ENCODE results near the gene OR52N1.

OR52N1 gene

GRCh38 chr11:5791165-5791564 lies at the start of gene OR52N1:
Gene OR52N1 (minus strand): TSS chr11:5791265. CDS start chr11:5788816, 2,449 bp downstream.
- DNase-seq: no peak

GRCh38 chr11:5837695-5838094 lies 46.6 kb upstream of the OR52N1 start:
- DNase-seq: no peak

GRCh38 chr11:5833446-5833845 lies 42.4 kb upstream of the OR52N1 start:
- no peak for DNase-seq

- no peak for DNase-seq
Observed at GRCh38 chr11:5831196-5831829, 40.2 kb upstream of the OR52N1 start.

GRCh38 chr11:5818245-5818886 lies 27.3 kb upstream of the OR52N1 start:
- no peak for DNase-seq

- no peak for DNase-seq
Observed at GRCh38 chr11:5815534-5815933, 24.5 kb upstream of the OR52N1 start.

GRCh38 chr11:5809905-5810795 lies 19.1 kb upstream of the OR52N1 start:
- DNase-seq: no peak

GRCh38 chr11:5809122-5809519 lies 18.1 kb upstream of the OR52N1 start:
- no peak for DNase-seq

- peak; percentile 64 for DNase-seq
Observed at GRCh38 chr11:5808500-5809121, 17.5 kb upstream of the OR52N1 start, which contains the start of gene OR52N2. Gene OR52N2 (plus strand): TSS chr11:5808924. CDS start chr11:5820336, 11,412 bp downstream.

- DNase-seq: no peak
Observed at GRCh38 chr11:5807580-5807979, 16.5 kb upstream of the OR52N1 start.

GRCh38 chr11:5803982-5804381 lies 12.9 kb upstream of the OR52N1 start:
- DNase-seq: no peak

- no peak for DNase-seq
Observed at GRCh38 chr11:5796541-5796940, 5.5 kb upstream of the OR52N1 start.

GRCh38 chr11:5783255-5783654 lies 7.8 kb downstream of the OR52N1 start, which contains the start of gene OR52N5:
Gene OR52N5 (minus strand): TSS chr11:5783355. CDS start chr11:5778634, 4,721 bp downstream.
- no peak for DNase-seq

GRCh38 chr11:5767056-5767455 lies 24.0 kb downstream of the OR52N1 start:
- no peak for DNase-seq

GRCh38 chr11:5753943-5754342 lies 37.1 kb downstream of the OR52N1 start, which contains the start of gene OR52N4:
Gene OR52N4 (plus strand): TSS chr11:5754243. CDS start chr11:5754741, 498 bp downstream.
- no peak for DNase-seq

- DNase-seq: no peak
Observed at GRCh38 chr11:5749836-5750235, 41.2 kb downstream of the OR52N1 start.

GRCh38 chr11:5746614-5747013 lies 44.5 kb downstream of the OR52N1 start:
- no peak for DNase-seq

- no peak for DNase-seq
Observed at GRCh38 chr11:5738431-5738830, 52.6 kb downstream of the OR52N1 start.

- no peak for DNase-seq
Observed at GRCh38 chr11:5737670-5738392, 53.2 kb downstream of the OR52N1 start.

GRCh38 chr11:5737091-5737490 lies 54.0 kb downstream of the OR52N1 start:
- DNase-seq: no peak

Data from NCI-H1105 treated with DMSO at 0.1 percent for 48 hours (cell line).